Measurements from ENCODE around the gene SLC1A4.
"Not testable (repeated sequence)": the region's sequence is repeated elsewhere in the genome, so short reads cannot be mapped to it uniquely, and the experiment has no call there.

Gene SLC1A4

GRCh38 chr2:65016789-65017188, 27.6 kb downstream of the SLC1A4 start:
- TF ChIP-seq, protein P1, sequence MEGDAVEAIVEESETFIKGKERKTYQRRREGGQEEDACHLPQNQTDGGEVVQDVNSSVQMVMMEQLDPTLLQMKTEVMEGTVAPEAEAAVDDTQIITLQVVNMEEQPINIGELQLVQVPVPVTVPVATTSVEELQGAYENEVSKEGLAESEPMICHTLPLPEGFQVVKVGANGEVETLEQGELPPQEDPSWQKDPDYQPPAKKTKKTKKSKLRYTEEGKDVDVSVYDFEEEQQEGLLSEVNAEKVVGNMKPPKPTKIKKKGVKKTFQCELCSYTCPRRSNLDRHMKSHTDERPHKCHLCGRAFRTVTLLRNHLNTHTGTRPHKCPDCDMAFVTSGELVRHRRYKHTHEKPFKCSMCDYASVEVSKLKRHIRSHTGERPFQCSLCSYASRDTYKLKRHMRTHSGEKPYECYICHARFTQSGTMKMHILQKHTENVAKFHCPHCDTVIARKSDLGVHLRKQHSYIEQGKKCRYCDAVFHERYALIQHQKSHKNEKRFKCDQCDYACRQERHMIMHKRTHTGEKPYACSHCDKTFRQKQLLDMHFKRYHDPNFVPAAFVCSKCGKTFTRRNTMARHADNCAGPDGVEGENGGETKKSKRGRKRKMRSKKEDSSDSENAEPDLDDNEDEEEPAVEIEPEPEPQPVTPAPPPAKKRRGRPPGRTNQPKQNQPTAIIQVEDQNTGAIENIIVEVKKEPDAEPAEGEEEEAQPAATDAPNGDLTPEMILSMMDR (conservative IDR thresholded peaks at IDR 0.05; ENCODE audit: low read depth) = no peak
- DNase-seq (ENCODE audit: low spot score) = no peak
- H3K27ac ChIP-seq = no peak overlapping the region
- ChIA-PET CTCF (interaction anchor here (0.7 kb wide), 1 partner anchor 15 kb away, joined by 3 read pairs; no protein-coding TSS in a partner anchor), POLR2A (ENCODE audit: low non-redundant PET) (no interaction called here)

GRCh38 chr2:65017335-65017734, 28.1 kb downstream of the SLC1A4 start:
- TF ChIP-seq, protein P1 (conservative IDR thresholded peaks at IDR 0.05; ENCODE audit: low read depth) = no peak
- CTCF ChIA-PET = interaction anchor here (0.7 kb wide), 1 partner anchor 15 kb away, joined by 3 read pairs; no protein-coding TSS in a partner anchor
- POLR2A ChIA-PET (ENCODE audit: low non-redundant PET) = no interaction called here
- DNase-seq (ENCODE audit: low spot score) = no peak
- H3K27ac ChIP-seq = no peak overlapping the region

- TF ChIP-seq, protein P1 (conservative IDR thresholded peaks at IDR 0.05; ENCODE audit: low read depth) = no peak
- CTCF ChIA-PET = no interaction called here
- no peak for DNase-seq (ENCODE audit: low spot score)
- H3K27ac ChIP-seq = no peak overlapping the region
- POLR2A ChIA-PET (ENCODE audit: low non-redundant PET) = no interaction called here
Measured at GRCh38 chr2:65018141-65018582, 29.0 kb downstream of the SLC1A4 start.

DNA sequence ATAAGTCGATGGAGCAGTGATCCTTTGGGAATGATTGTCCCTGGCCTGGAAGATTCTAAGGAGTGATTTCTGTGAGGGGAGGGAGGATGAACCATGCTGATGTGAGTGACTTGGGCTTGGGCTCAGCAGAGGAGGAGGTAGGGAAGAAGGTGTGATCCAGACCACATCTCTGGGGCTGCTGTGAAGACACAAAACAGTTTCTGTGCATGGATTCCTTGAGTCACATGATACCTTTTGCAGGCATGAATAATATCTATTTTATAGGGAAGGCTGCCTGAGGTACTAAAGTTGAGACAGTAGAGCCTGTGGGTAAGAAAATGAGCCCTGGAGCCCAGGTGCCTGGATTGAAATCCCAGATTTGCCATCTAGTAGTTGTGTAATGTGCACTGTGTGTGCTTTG, 29.8 kb downstream of the SLC1A4 start:
- ChIA-PET POLR2A (ENCODE audit: low non-redundant PET) (no interaction called here), CTCF (no interaction called here)
- no peak for DNase-seq (ENCODE audit: low spot score)
- no peak overlapping the region for H3K27ac ChIP-seq
- TF ChIP-seq, protein P1 (conservative IDR thresholded peaks at IDR 0.05; ENCODE audit: low read depth) = no peak

DNA sequence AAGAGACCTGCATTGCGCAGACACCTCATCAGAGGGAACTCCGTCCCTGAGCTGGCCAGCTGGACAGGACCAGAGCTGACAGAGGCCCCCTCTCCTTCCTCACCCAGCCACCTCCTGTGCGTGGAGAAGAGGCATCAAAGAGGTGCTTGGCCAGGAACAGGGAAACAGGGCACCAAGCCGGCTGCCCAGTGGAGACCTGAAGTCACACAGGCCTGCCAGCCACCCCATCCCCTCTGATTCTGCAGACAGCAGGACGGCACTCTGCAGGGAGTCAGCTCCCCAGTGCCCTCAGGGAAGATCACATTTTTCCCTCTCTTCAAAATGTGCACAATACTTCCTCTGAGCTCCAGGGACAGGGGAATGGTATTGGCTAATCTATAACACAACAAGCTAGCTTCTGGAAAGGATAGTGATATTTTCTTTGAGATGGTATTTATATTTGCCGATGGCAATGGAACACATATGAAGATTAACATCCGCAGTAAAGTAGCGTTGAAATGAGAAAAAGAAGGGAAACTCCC, 30.5 kb downstream of the SLC1A4 start:
- TF ChIP-seq, protein P1 (conservative IDR thresholded peaks at IDR 0.05; ENCODE audit: low read depth) = no peak
- no peak overlapping the region for H3K27ac ChIP-seq
- ChIA-PET CTCF (interaction anchor here (1.1 kb wide), 1 partner anchor 16 kb away, joined by 4 read pairs; no protein-coding TSS in a partner anchor), POLR2A (ENCODE audit: low non-redundant PET) (interaction anchor here (0.6 kb wide), 1 partner anchor 181 kb away, joined by 3 read pairs; no protein-coding TSS in a partner anchor)
- DNase-seq (ENCODE audit: low spot score) = no peak

DNA sequence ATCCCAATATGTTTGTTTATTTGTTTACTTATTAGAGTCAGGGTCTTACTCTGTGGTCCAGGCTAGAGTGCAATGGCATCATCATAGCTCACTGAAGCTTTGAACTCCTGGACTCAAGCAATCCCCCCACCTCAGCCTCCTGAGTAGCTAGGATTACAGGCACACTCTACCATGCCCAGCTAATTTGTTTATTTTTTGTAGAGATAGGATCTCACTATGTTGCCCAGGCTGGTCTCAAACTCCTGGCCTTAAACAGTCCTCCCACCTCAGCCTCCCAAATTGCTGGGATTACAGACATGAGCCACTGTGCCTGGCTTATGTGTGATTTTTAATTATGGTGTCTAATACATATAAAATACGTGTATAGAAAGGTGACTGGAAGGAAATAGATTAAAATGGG, 31.1 kb downstream of the SLC1A4 start:
- POLR2A ChIA-PET (ENCODE audit: low non-redundant PET); DNase-seq (ENCODE audit: low spot score); H3K27ac ChIP-seq: not testable (repeated sequence)
- CTCF ChIA-PET = interaction anchor here (1.1 kb wide), 1 partner anchor 15 kb away, joined by 4 read pairs; no protein-coding TSS in a partner anchor

- CTCF ChIA-PET = interaction anchor here (1.1 kb wide), 1 partner anchor 14 kb away, joined by 4 read pairs; no protein-coding TSS in a partner anchor
- no peak for DNase-seq (ENCODE audit: low spot score)
- POLR2A ChIA-PET (ENCODE audit: low non-redundant PET) = no interaction called here
- TF ChIP-seq, protein P1 (conservative IDR thresholded peaks at IDR 0.05; ENCODE audit: low read depth) = no peak
- no peak overlapping the region for H3K27ac ChIP-seq
Measured at GRCh38 chr2:65020943-65021528, 31.8 kb downstream of the SLC1A4 start.

Data from RWPE1 (cell line).